SK-N-SH treated with all-trans-retinoic acid at 6 μM for 48 hours (cell line): ENCODE measurements around the gene SEC24C.

Experiments used
- ARNTL ChIP-seq: fragments of 450-650 bp; formaldehyde crosslinking; IDR thresholded peaks from 2 replicates; pipeline ENCODE4 v1.5.0; 2020; ENCODE audit warnings: low read depth, mild to moderate bottlenecking, moderate library complexity, borderline replicate concordance
- CSDC2 ChIP-seq: fragments of 250-450 bp; sonication (Bioruptor Pico); IDR thresholded peaks from 2 replicates; pipeline ENCODE4 v1.5.0; 2020; ENCODE audit warnings: mild to moderate bottlenecking, moderate library complexity
- ISL1 ChIP-seq: fragments of 250-450 bp; sonication (Bioruptor Pico); IDR thresholded peaks from 2 replicates; pipeline ENCODE4 v2.1.2; 2022; ENCODE audit warnings: mild to moderate bottlenecking, moderate library complexity
- OSR1 ChIP-seq: fragments of 250-450 bp; sonication (Bioruptor Pico); IDR thresholded peaks from 2 replicates; pipeline ENCODE4 v1.8.0; 2022; ENCODE audit warnings: moderate library complexity, mild to moderate bottlenecking, inconsistent platforms
- PPARA ChIP-seq: fragments of 250-450 bp; sonication (Bioruptor Pico); IDR thresholded peaks from 2 replicates; pipeline ENCODE4 v1.5.0; 2020; ENCODE audit warnings: mild to moderate bottlenecking, borderline replicate concordance
- RARB ChIP-seq: fragments of 250-450 bp; sonication (Bioruptor Pico); IDR thresholded peaks from 2 replicates; pipeline ENCODE4 v1.8.0; 2021; ENCODE audit warnings: mild to moderate bottlenecking, moderate library complexity
- SNAI2 ChIP-seq: fragments of 250-450 bp; sonication (Bioruptor Pico); IDR thresholded peaks from 2 replicates; pipeline ENCODE4 v1.5.0; 2020; ENCODE audit warnings: mild to moderate bottlenecking, moderate library complexity
- TOX ChIP-seq: fragments of 250-450 bp; sonication (Bioruptor Pico); IDR thresholded peaks from 2 replicates; pipeline ENCODE4 v1.8.0; 2021; ENCODE audit warnings: mild to moderate bottlenecking, moderate library complexity, borderline replicate concordance
- ZC3H10 ChIP-seq: fragments of 250-450 bp; sonication (Bioruptor Pico); IDR thresholded peaks from 2 replicates; pipeline ENCODE4 v1.5.1; 2021; ENCODE audit warnings: mild to moderate bottlenecking, moderate library complexity
- ZFP3 ChIP-seq: fragments of 250-450 bp; sonication (Bioruptor Pico); IDR thresholded peaks from 2 replicates; pipeline ENCODE4 v1.5.0; 2020; ENCODE audit warnings: mild to moderate bottlenecking, moderate library complexity
- ZNF70 ChIP-seq: fragments of 450-650 bp; formaldehyde crosslinking; IDR thresholded peaks from 2 replicates; pipeline ENCODE4 v1.5.0; 2020; ENCODE audit warnings: mild to moderate bottlenecking, moderate library complexity
- TF ChIP-seq, protein P1 (sequence below): fragments of 250-450 bp; sonication (Bioruptor Pico); IDR thresholded peaks from 2 replicates; pipeline ENCODE4 v1.5.0; 2020; ENCODE audit warnings: mild to moderate bottlenecking, moderate library complexity
- TF ChIP-seq, protein P2 (sequence below): fragments of 250-450 bp; sonication (Bioruptor Pico); IDR thresholded peaks from 2 replicates; pipeline ENCODE4 v1.5.1; 2020; ENCODE audit warnings: low read depth, mild to moderate bottlenecking, moderate library complexity

DNA sequence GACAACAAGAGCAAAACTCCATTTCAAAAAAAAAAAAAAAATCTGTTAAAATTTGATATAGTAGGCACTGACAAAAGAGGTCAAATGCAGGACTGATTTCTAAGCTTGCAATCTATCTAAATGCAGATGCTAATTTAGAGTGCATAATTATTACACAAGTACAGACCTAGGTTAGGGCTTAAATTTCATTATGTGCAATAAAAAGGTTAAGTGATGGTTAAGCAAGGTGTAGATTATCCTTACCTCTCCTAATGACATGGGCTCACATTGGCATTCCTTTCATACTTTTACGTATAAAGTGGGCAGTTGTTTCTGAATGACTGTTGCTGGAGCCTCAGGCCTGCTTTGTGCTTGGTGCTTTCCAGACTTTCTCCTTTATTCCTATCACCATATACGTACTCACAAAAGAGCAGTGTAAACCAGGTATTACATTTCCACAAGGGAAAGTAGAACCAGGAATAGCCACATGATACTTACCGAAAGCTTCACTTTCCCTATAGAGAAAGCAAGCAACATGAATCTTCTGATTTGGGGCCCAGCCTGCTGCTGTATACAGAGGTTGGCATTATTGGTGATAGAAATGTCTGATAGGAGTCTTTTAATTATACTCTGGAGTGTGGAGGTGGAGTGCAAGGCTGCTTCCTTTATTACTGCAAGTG is 35.5 kb downstream of the SEC24C start:
- TF ChIP-seq ZC3H10 (CRISPR knock-in tag) (no peak), ISL1 (CRISPR knock-in tag) (no peak), OSR1 (CRISPR knock-in tag) (no peak), ARNTL (CRISPR knock-in tag) (no peak), ZFP3 (CRISPR knock-in tag) (no peak), SNAI2 (CRISPR knock-in tag) (no peak), ZNF70 (CRISPR knock-in tag) (no peak), RARB (CRISPR knock-in tag) (no peak), TOX (CRISPR knock-in tag) (no peak), PPARA (no peak), CSDC2 (CRISPR knock-in tag) (no peak)
- TF ChIP-seq, protein P1, sequence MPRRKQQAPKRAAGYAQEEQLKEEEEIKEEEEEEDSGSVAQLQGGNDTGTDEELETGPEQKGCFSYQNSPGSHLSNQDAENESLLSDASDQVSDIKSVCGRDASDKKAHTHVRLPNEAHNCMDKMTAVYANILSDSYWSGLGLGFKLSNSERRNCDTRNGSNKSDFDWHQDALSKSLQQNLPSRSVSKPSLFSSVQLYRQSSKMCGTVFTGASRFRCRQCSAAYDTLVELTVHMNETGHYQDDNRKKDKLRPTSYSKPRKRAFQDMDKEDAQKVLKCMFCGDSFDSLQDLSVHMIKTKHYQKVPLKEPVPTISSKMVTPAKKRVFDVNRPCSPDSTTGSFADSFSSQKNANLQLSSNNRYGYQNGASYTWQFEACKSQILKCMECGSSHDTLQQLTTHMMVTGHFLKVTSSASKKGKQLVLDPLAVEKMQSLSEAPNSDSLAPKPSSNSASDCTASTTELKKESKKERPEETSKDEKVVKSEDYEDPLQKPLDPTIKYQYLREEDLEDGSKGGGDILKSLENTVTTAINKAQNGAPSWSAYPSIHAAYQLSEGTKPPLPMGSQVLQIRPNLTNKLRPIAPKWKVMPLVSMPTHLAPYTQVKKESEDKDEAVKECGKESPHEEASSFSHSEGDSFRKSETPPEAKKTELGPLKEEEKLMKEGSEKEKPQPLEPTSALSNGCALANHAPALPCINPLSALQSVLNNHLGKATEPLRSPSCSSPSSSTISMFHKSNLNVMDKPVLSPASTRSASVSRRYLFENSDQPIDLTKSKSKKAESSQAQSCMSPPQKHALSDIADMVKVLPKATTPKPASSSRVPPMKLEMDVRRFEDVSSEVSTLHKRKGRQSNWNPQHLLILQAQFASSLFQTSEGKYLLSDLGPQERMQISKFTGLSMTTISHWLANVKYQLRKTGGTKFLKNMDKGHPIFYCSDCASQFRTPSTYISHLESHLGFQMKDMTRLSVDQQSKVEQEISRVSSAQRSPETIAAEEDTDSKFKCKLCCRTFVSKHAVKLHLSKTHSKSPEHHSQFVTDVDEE (CRISPR knock-in tag), result no peak
- TF ChIP-seq, protein P2, sequence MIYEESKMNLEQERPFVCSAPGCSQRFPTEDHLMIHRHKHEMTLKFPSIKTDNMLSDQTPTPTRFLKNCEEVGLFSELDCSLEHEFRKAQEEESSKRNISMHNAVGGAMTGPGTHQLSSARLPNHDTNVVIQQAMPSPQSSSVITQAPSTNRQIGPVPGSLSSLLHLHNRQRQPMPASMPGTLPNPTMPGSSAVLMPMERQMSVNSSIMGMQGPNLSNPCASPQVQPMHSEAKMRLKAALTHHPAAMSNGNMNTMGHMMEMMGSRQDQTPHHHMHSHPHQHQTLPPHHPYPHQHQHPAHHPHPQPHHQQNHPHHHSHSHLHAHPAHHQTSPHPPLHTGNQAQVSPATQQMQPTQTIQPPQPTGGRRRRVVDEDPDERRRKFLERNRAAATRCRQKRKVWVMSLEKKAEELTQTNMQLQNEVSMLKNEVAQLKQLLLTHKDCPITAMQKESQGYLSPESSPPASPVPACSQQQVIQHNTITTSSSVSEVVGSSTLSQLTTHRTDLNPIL (CRISPR knock-in tag), result no peak
